NOMO-1 treated with DMSO at 0.1 percent for 48 hours (cell line): ENCODE data around the gene LARGE1.

ENCODE experiments used
- DNase-seq: peaks from one replicate; lab custom pipeline; 2025; ENCODE audit not compliant: unreplicated experiment; lab: John Stamatoyannopoulos, UW

The LARGE1 gene

GRCh38 chr22:33914131-33914530, 6.1 kb downstream of the LARGE1 start:
- no peak for DNase-seq

DNA sequence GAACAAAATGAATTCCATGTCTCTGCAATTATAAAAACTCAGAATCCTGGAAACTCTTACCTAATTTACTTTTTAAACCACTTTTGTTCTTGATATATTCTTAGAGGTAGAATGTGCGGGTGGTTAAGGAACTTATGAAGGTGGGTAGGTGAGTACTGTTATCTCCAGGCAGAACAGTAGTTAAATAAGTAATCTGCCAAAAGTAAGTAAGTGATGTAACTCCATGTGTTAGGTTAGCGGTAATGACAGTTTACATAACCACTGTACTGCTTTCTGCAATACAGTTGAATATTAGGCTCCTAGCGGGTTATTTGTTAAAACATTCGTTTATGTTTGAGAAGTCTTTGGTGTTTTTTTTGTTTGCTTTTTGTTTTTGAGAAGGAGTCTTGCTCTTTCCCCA, 7.1 kb downstream of the LARGE1 start:
- DNase-seq: no peak

- DNase-seq: no peak
Observed at GRCh38 chr22:33909911-33910310, 10.4 kb downstream of the LARGE1 start.

- DNase-seq: no peak
Observed at GRCh38 chr22:33909075-33909458, 11.2 kb downstream of the LARGE1 start.

DNA sequence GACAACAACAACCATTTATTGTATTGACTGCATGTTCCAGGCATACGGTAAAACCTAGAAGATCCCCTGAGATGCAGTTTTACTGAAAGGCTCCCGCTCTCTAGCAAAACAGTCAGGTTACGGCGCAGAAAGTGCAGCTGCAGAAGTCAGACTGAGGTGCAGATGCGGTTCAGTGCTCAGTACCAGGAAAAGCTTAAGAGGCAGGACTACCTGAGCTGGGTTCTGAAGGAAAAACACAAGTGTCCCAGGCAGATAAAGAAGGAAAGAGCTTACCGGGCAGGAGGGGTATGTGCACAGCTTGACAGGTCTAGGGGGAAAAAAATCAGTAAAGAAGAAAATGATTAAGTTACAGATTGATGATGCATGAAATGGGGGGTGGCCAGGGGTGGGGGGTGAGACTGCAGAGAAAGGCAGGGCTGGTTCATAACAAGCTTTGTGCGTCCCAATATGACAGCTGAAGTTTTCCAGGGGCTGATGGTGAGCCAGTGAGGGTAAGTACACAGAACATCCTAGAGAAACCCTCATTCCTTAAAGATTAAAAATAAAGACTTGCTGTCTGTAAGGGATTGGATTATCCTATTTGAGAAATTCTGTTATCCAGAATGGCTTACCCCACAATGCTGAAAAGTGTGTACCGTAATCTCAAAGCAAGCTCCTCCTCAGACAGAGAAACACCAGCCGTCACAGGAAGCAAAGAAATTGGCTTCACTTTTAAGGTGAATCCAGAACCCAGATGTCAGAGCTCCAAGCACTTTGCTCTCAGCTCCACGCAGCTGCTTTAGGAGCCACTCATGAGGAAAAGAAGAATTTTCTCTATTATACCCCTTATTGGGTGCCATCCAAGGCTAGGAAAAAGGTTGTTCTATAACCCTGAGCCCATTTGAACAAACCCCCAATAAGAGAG, 11.9 kb downstream of the LARGE1 start:
- DNase-seq: no peak

DNA sequence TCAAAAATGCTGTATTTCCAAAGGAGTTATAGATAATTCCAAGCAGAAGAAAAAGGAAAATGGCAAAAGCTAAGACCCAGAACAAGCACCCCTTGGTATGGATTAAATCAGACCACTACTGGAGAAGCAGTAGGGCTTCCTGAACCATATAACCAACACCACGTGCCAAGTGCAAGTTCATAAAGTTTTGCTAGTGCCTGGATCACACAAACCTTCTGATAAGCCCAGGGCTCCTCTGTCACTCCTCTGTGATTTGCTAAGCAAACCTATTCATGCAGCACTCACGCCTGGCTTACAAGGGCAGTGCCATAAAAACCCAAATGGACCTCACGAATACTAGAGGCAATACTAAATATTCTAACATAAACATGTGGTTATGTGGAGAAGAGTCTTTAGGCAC, 13.3 kb downstream of the LARGE1 start:
- DNase-seq: no peak

GRCh38 chr22:33906475-33906874, 13.8 kb downstream of the LARGE1 start:
- DNase-seq: no peak

DNA sequence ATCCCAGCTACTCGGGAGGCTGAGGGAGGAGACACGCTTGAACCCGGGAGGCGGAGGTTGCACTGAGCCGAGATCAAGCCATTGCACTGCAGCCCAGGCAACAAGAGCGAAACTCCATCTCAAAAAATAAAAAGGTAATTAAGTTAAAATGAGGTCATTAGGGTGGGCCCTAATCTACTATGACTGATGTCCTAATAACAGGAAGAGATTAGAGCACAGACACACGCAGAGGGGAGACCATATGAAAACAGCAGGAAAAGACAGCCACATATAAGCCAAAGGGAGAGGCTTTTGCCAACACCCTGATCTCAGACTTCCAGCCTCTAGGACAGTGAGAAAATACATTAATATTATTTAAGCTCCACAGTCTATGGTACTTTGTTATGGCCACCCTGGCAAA, 17.3 kb downstream of the LARGE1 start:
- no peak for DNase-seq

DNA sequence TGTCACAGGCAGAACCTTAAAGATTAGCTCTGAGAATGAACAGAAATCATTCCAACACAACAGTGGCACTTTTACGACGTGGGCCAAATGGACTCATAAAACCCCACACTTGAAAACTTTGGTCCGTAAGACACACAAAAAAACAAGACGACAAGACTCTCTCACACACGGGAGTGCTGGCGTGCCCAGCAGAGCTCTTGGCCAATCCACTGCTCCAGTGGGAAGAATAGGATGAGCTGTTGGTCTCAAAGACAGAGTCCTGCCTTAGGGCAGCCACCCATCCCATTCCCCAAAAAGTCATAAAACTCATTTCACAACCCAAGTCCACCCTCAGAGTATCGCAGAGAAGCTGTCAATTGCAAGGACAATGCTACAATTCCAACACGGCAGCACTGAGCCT, 18.2 kb downstream of the LARGE1 start:
- no peak for DNase-seq

DNA sequence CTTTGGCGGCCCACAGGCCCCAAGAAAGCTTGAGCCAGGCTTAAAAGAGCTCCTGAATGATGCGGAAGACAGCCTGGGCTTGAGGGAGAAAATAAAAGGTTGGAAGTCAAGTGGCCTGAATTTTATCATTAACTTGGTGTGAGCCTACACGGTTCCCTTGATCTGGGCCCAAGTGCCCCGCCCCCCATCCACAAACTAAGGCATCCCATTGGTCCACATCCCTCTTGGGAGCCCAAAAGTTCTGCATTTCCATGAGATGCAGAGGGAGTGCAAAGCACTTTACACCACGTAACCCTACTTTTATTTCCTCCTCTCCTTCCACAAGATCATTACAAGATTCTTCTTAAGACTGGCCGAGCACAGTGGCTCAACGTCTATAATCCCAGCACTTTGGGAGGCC, 22.2 kb downstream of the LARGE1 start:
- DNase-seq: no peak

DNA sequence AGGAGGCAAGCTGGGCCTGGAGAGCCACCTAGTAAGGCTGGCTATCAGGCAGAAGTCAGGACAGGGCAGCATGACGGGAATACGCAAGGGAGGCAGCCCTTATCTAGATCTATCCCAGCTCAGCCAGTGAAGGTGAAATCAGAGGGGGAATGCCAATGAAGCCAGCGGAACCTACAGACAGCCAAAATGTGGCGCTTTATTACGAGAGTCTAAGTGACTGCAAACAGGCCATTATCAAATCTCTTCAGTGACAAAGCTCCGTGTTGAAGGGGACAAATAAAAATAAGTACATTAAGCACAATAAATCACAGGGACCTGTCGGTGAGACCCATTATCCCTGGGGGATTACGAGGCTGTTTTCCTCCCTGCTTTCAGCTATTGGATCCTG, 22.8 kb downstream of the LARGE1 start:
- DNase-seq: no peak

DNA sequence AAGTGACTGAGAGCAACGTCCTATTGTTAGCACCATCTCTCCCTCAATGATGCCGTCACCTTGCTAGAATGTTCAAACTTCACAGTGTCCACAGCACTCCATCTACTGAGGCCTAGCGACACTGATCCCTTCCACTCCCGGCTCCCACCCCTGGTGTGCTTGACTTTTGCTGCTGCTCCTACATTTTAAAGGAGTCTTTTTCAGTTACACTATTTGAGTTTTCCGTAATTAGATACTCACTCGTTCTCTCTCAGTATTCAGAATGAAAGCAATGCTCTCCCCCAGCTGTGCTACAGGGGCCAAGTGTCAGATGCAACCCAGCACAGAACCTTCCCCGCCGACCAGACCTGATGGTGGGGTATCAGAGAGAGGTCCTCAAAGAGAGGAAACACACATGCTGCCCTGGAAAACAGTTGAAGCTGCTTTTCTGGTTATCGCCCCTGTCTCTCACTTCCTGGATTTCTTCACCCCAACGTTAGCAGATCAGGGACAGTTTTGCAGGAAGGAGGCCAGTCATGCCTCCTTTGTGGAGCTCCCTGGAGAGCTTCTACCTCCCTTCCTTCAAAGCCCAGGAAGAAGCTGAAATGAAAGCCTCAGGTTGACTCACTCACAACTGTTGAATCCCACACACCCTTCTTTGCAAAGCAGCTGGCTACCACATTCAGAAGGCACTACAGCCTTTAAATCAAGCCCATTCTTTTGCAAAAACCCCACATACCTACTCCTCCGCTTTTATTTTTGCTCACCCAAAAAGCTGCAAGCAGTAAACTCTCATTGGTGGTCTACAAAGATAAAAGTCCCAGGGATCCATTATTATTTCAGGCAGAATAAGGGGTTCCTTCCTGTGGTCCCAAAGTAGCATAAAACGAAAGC, 23.5 kb downstream of the LARGE1 start:
- no peak for DNase-seq

GRCh38 chr22:33896154-33896553, 24.1 kb downstream of the LARGE1 start:
- no peak for DNase-seq

DNA sequence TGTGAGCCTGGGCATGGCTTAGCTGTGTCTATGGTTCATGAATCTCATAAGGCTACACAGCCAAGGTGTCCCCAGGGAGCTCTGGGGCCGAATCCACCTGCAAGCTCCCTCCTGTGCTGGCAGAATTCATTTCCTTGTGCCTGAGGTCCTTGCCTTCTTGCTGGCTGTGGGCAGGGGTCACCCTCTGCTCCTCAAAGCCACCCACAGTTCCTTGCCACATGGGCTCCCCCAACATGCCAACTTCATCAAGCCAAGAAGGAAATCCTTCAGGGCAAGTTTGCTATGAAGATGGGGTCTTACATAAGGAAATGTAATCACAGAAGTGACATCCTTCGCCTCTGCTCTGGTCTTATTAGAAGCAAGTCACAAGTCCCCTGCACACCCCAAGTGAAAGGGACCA, 24.8 kb downstream of the LARGE1 start:
- DNase-seq: no peak

- DNase-seq: no peak
Observed at GRCh38 chr22:33894515-33894914, 25.8 kb downstream of the LARGE1 start.

DNA sequence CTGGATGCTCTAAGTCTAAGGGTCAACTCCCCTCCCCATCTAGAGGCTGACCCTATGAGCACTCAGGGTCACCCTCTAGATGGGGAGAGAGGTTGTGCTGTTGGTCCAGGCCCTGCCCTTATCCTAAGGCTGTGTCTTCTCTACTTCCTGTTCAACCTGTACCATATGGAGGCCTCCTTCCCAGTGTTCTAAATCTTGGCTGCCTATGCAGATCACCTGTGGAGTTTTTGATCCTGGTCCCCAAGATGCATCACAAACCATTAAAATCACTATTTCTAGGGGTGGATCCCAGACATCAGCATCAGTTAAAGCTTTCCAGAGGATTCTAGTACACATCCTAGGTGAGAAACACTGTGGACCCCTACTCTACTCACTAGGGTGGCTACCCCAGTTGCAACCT, 26.2 kb downstream of the LARGE1 start:
- DNase-seq: no peak

- DNase-seq: no peak
Observed at GRCh38 chr22:33893512-33893911, 26.8 kb downstream of the LARGE1 start.

GRCh38 chr22:33891992-33892391, 28.3 kb downstream of the LARGE1 start:
- DNase-seq: no peak

DNA sequence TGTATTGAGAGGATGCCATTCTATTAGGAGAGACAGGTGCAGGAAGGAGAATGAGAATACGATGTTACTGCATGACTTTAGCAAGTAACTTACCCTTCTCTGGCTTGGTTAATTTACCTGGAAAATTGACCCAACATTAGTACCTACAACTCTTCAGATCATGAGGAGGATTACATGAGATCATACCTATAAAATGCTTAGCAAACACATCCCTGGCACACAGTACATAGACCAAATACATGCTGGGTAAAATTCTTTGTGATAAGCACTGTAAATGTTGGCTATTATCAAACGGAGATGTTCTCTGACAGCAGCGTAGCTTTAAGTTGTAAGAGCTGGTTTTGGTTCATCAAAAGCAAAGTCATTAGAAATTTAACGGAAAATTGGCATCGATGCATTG, 28.8 kb downstream of the LARGE1 start:
- DNase-seq: no peak

DNA sequence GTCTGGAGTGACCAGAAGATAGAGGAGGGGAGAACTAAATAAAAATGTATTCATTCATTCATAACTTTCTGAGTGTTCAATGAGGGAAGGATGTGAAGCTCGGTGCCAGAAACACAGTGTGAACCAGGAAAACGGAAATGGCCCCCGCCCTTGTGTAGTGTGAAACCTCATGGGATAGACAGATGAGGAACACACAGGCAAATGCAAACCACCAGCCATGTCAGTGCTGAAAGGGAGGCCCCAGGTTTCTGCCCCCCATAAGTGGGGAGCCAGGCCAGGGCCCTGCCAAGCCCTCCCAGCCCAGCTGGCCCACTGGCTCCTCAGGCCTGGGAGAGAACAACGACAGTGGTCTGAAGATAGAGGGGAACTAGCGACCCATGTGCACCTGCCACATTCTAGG, 30.5 kb downstream of the LARGE1 start:
- no peak for DNase-seq

DNA sequence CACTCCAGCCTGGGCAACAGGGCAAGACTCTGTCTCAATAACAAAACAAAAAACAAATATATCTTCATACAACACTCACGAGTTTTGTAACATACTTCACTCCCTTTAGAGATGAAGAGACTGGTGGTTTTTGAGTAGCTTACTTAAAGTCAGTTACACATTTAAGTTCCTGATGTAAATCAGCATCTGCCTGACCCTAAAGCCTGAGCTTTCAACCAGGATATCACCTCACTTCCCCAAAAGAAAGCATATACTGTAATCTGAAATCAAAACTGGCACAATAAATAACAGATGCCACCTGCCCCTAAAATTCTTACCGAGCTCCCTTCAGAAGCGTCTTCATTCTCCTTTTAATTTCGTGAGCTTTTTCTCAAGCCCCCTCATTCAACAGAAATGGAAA, 31.5 kb downstream of the LARGE1 start:
- no peak for DNase-seq

GRCh38 chr22:33887173-33887572, 33.1 kb downstream of the LARGE1 start:
- DNase-seq: no peak
